Common myeloid progenitor, CD34-positive (primary cell): ENCODE results near the gene TTC12.

Experiments
- CTCF ChIA-PET: fragments of 350-600 bp; sonication (Branson Sonifier 250); formaldehyde crosslinking; loops from one replicate; lab custom pipeline; 2021; ENCODE audit warnings: antibody characterized with exemption; lab: Charles Lee
- POLR2A ChIA-PET: fragments of 350-600 bp; sonication (Branson Sonifier 250); formaldehyde crosslinking; loops from one replicate; lab custom pipeline; 2021; ENCODE audit warnings: antibody characterized with exemption; lab: Charles Lee
- DNase-seq, 3 donors: peaks; one replicate each; pipeline versions ENCODE4 v3.0.0 to v3.0.0-alpha.2; 2013
- H3K27ac ChIP-seq, 2 experiments: 1 replicate in 1 of 2; 2 replicates in 1 of 2; pipeline ENCODE4 v1.7.0; 2013; ENCODE audit warnings: inconsistent platforms in 2 of 2, low read length in 2 of 2, mild to moderate bottlenecking in 2 of 2, low read depth in 1 of 2, moderate library complexity in 1 of 2; ENCODE audit not compliant: severe bottlenecking in 2 of 2, insufficient read depth in 1 of 2, poor library complexity in 1 of 2
- H3K27me3 ChIP-seq, 5 experiments: replicated peaks in 2 of 5; 1 replicate in 3 of 5; 2 replicates in 2 of 5; pipeline versions ENCODE4 v1.6.1 to v1.7.0; 2013; ENCODE audit warnings: low read length in 4 of 5, mild to moderate bottlenecking in 2 of 5, moderate library complexity in 2 of 5, inconsistent platforms in 1 of 5; ENCODE audit not compliant: insufficient read depth in 5 of 5, control insufficient read depth in 4 of 5
- H3K36me3 ChIP-seq, 4 experiments: 1 replicate in 2 of 4; 2 replicates in 2 of 4; pipeline versions ENCODE4 v1.6.1 to v1.7.0; 2013; ENCODE audit warnings: low read length in 3 of 4, control low read depth in 1 of 4, mild to moderate bottlenecking in 1 of 4; ENCODE audit not compliant: control insufficient read depth in 4 of 4, insufficient read depth in 4 of 4
- H3K4me1 ChIP-seq, 4 experiments: 1 replicate in 3 of 4; 2 replicates in 1 of 4; pipeline versions ENCODE4 v1.6.1 to v1.7.1; 2013; ENCODE audit warnings: low read length in 3 of 4, mild to moderate bottlenecking in 3 of 4, control low read depth in 1 of 4, inconsistent platforms in 1 of 4, moderate library complexity in 1 of 4; ENCODE audit not compliant: control insufficient read depth in 4 of 4, insufficient read depth in 4 of 4; ENCODE audit errors: control extremely low read depth in 1 of 4
- H3K4me3 ChIP-seq, 7 experiments: 1 replicate in 4 of 7; 2 replicates in 3 of 7; pipeline versions ENCODE4 v1.5.1 to v1.7.0; 2013; ENCODE audit warnings: mild to moderate bottlenecking in 7 of 7, low read length in 6 of 7, moderate library complexity in 6 of 7, inconsistent platforms in 2 of 7, low read depth in 2 of 7, control low read depth in 1 of 7; ENCODE audit not compliant: insufficient read depth in 4 of 7, control insufficient read depth in 1 of 7; ENCODE audit errors: extremely low read depth in 1 of 7
- H3K9me3 ChIP-seq, 5 experiments: 1 replicate in 4 of 5; 2 replicates in 1 of 5; pipeline versions ENCODE4 v1.6.1 to v1.7.1; 2013; ENCODE audit warnings: low read length in 4 of 5, mild to moderate bottlenecking in 2 of 5, inconsistent platforms in 1 of 5, low read depth in 1 of 5, moderate library complexity in 1 of 5; ENCODE audit not compliant: control insufficient read depth in 4 of 5, insufficient read depth in 2 of 5; ENCODE audit errors: control extremely low read depth in 1 of 5
- WGBS: methylation state at CpG from one replicate; pipeline ENCODE4 v1.1.5; 2013; ENCODE audit not compliant: insufficient coverage; 5-methylcytosine and 5-hydroxymethylcytosine counted together

TTC12 gene

DNA sequence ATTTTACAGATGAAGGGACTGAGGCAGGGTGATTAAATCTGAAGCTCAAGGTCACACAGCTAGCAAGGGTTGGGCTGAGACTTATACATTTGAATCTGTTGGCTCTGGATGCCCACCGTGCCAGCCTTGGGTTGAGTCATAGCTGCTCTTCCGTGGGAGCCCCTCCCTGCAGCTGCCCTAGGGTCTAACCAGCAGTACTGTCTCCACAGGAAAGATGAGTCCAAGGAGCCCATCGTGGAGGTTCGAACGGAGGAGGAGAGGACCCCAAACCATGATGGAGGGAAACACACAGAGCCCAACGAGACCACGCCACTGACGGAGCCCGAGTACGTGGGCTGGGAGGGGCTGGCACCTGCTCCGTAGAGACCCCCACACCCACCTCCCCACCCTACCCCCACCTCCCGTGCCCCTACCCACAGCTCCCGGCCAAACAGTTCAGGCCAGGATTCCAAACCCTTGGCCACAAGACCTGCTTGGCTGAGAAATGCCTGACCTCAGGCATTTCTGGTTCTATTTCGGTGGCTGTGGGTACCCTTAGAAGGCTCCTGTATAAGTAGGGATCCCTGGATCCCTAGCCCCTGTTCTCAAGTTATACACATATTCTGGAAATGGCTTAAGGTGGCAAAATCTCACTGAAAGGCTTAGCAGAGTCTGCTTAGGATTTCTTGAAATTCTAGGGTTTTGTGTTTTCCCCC, 42.7 kb upstream of the TTC12 start:
- no peaks in the 10 kb centered on the region for H3K4me1 ChIP-seq
- peaks cover 0 to 7% (median 0%) of the 10 kb centered on the region in 5 experiments for H3K27me3 ChIP-seq
- no peak overlapping the region for H3K27ac ChIP-seq
- no peaks in the 10 kb centered on the region for H3K9me3 ChIP-seq
- no peak overlapping the region for H3K4me3 ChIP-seq
- H3K36me3 ChIP-seq, result no peaks in the 10 kb centered on the region
- DNase-seq, result no peak
- ChIA-PET POLR2A (no interaction called here), CTCF (interaction anchor here (1.2 kb wide), 1 partner anchor 458 kb away, joined by 3 read pairs; no protein-coding TSS in a partner anchor)
- 98% methylated on average over 8 of the region's 14 CpGs for WGBS

DNA sequence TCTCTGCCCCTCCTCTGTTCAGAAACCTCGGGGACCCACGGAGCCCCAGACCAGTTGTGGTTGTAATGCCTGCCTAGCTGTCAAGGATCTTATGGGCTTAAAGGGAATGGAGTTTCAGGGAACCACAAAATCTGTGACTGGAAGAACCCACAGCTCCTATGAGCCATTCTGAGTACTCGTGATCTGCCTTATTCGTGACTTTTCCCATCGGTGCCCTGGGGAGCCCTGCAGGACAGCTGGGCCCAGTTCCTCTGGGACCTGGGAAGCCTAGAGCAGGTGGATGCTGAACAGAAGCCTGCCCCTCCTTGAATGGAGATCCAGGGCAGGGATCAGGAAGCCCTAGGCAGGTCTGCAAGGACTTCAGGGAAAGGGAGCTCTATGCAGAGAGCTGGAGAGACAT, 42.1 kb upstream of the TTC12 start:
- no peak for DNase-seq
- no peak overlapping the region for H3K27ac ChIP-seq
- POLR2A ChIA-PET, result no interaction called here
- peaks cover 0 to 4% (median 0%) of the 10 kb centered on the region in 5 experiments for H3K27me3 ChIP-seq
- CTCF ChIA-PET, result interaction anchor here (1.2 kb wide), 1 partner anchor 458 kb away, joined by 3 read pairs; no protein-coding TSS in a partner anchor
- H3K4me1 ChIP-seq, result no peaks in the 10 kb centered on the region
- WGBS, result 68% methylated on average over 5 of the region's 5 CpGs
- no peaks in the 10 kb centered on the region for H3K9me3 ChIP-seq
- no peaks in the 10 kb centered on the region for H3K36me3 ChIP-seq
- H3K4me3 ChIP-seq, result no peak overlapping the region

DNA sequence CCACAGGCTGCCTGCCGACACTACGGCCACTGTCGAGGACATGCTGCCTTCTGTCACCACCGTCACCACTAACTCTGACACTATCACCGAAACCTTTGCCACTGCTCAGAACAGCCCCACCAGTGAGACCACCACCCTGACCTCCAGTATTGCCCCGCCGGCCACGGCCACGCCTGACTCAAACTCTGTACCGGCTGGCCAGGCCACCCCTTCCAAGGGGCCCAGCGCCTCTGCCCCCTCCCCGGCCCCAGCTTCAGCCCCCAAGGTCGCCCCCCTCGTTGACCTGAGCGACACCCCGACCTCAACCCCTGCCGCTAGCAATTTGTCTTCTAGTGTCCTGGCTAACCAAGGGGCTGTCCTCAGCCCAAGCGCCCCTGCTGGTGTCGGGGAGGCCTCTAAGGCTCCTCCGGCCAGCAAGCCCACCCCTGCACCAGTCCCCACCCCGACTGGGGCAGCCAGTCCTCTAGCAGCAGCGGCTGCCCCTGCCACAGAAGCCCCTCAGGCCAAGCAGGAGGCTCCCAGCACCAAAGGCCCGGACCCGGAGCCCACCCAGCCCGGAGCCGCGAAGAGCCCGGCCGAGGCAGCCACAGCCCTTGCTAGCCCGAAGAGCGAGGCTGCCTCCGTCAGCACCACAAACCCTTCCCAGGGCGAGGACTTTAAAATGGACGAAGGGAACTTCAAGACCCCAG, 41.3 kb upstream of the TTC12 start:
- Histone ChIP-seq H3K9me3 (no peaks in the 10 kb centered on the region), H3K27ac (no peak overlapping the region), H3K4me1 (no peaks in the 10 kb centered on the region), H3K27me3 (peaks cover 0 to 4% (median 0%) of the 10 kb centered on the region in 5 experiments), H3K36me3 (no peaks in the 10 kb centered on the region), H3K4me3 (no peak overlapping the region)
- ChIA-PET POLR2A (no interaction called here), CTCF (interaction anchor here (1.2 kb wide), 1 partner anchor 457 kb away, joined by 3 read pairs; no protein-coding TSS in a partner anchor)
- DNase-seq, result no peak
- WGBS, result 95% methylated on average over 23 of the region's 34 CpGs

DNA sequence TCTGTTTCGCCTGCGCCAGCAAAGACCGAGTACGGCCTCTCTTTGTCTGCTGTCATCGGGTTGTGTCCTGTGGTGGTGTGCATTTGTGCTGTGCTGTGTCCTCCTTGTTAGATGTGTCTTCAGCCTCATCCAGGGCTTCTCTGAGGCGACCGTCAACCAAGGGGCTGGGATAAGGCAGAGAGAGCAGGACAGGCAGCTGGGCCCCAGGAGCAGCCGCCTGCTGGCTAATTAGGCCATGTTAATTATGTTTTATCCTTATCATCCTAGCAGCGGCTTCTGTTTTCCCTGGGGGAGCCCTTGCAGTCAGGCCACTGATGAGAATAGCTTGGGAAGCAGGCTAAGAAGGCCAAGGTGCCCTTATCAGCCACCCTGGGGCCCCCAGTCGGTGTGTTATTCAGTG, 40.7 kb upstream of the TTC12 start:
- Histone ChIP-seq H3K27me3 (peaks cover 0 to 4% (median 0%) of the 10 kb centered on the region in 5 experiments), H3K4me1 (no peaks in the 10 kb centered on the region), H3K9me3 (no peaks in the 10 kb centered on the region), H3K36me3 (no peaks in the 10 kb centered on the region), H3K27ac (no peak overlapping the region), H3K4me3 (no peak overlapping the region)
- WGBS, result 100% methylated on average over 7 of the region's 10 CpGs
- ChIA-PET POLR2A (no interaction called here), CTCF (no interaction called here)
- DNase-seq, result no peak

DNA sequence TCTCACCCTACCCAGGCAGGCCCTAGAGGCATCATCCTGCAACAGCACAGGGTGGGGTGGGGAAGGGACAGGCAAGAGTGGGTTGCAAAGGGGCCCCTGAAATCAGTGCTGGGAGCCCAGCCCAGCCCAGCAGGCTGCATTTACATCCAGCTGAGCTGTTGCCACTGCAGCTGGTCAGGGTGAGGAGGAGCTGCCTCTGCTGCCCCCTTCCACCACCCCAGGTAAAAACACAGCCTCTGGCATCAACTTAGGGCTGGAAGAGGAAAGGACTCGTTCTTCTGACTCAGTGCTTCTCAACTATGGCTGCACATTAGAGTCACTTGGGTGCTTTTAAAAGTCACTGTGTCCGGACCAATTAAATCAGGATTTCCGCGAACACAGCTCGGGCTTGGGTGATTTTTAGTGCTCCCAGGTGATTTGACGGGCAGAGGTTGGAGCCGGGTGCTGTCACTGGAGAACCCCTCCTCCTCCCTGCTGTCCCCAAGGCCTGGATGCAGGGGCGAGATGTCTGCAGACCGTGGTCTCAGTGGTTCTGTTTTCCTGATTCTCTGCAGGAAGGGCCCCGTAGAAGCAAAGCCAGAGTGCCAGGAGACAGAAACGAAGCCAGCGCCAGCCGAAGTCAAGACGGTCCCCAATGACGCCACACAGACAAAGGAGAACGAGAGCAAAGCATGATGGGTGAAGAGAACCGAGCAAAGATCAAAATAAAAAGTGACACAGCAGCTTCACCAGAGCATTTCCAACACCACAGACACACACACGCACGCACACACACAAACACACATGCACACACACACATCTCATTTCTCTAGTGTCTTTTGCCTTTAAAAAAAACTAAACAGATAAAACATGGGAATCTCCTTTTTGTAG, 39.4 kb upstream of the TTC12 start:
- WGBS, result 88% methylated on average over 17 of the region's 19 CpGs
- no peak overlapping the region for H3K4me3 ChIP-seq
- H3K27me3 ChIP-seq, result peaks cover 0 to 4% (median 0%) of the 10 kb centered on the region in 5 experiments
- no peaks in the 10 kb centered on the region for H3K9me3 ChIP-seq
- POLR2A ChIA-PET, result no interaction called here
- CTCF ChIA-PET, result interaction anchor here (0.9 kb wide), 1 partner anchor 14 kb away, joined by 4 read pairs; no protein-coding TSS in a partner anchor
- no peaks in the 10 kb centered on the region for H3K36me3 ChIP-seq
- H3K4me1 ChIP-seq, result no peaks in the 10 kb centered on the region
- H3K27ac ChIP-seq, result no peak overlapping the region
- DNase-seq, result no peak

DNA sequence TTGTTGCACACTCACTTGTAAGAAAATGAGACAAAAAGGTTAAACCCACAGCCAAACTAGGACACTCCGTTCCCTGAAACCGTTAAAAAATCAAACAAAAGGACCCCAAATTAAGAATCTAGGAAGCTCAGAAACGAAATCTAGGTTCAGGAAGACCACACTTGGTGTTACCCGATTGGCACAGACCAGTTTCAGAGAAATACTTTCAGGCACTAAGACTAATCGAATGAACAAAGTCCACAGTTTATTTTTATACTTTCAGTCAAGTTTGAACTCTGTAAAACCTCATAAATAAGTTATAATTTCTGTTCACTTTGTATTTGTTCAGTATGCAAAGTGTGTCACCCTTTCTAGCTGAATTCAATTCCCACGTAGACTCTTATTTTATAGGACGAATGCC, 38.8 kb upstream of the TTC12 start:
- Histone ChIP-seq H3K36me3 (no peaks in the 10 kb centered on the region), H3K27ac (no peak overlapping the region), H3K4me1 (no peaks in the 10 kb centered on the region), H3K9me3 (no peaks in the 10 kb centered on the region), H3K4me3 (no peak overlapping the region), H3K27me3 (peaks cover 0 to 4% (median 0%) of the 10 kb centered on the region in 5 experiments)
- POLR2A ChIA-PET, result no interaction called here
- 90% methylated on average over 6 of the region's 7 CpGs for WGBS
- CTCF ChIA-PET, result interaction anchor here (0.9 kb wide), 1 partner anchor 13 kb away, joined by 4 read pairs; no protein-coding TSS in a partner anchor
- DNase-seq, result no peak
